GM23338 (cell line): ENCODE results near the gene PRSS27. TPM values are rescaled to one million over a fixed set of nuclear protein-coding genes. Genes with fewer than 3 reads are reported as not detected.

Experiments
- ATAC-seq: fragments of 200-7000 bp; cut with Tn5 transposase; 3 replicates; pipeline ENCODE4 v1.9.1; 2020
- DNase-seq: peaks from one replicate; pipeline ENCODE4 v3.0.0-alpha.2; 2015; ENCODE audit warnings: low spot score
- H2AFZ ChIP-seq: fragments of 200-600 bp; sonication (generic); 2 replicates; pipeline ENCODE4 v1.8.0; 2016; ENCODE audit warnings: antibody characterized with exemption, mild to moderate bottlenecking, moderate library complexity
- H3F3A ChIP-seq: fragments of 200-600 bp; sonication (generic); replicated peaks from 2 replicates; pipeline ENCODE4 v1.8.0; 2017; ENCODE audit warnings: antibody characterized with exemption, mixed run types, low read depth
- H3K27ac ChIP-seq: fragments of 200-600 bp; sonication (generic); 2 replicates; pipeline ENCODE4 v1.6.1; 2016; ENCODE audit warnings: low read depth
- H3K27me3 ChIP-seq: fragments of 200-600 bp; sonication (generic); 2 replicates; pipeline ENCODE4 v1.8.0; 2016; ENCODE audit warnings: mild to moderate bottlenecking, mixed run types, moderate library complexity; ENCODE audit not compliant: insufficient read depth
- H3K36me3 ChIP-seq: fragments of 200-600 bp; sonication (generic); 2 replicates; pipeline ENCODE4 v1.8.0; 2016; ENCODE audit warnings: mild to moderate bottlenecking; ENCODE audit not compliant: insufficient read depth
- H3K4me1 ChIP-seq: fragments of 200-600 bp; sonication (generic); 2 replicates; pipeline ENCODE4 v1.8.0; 2016; ENCODE audit warnings: mild to moderate bottlenecking, moderate library complexity; ENCODE audit not compliant: insufficient read depth
- H3K4me2 ChIP-seq: fragments of 200-600 bp; sonication (generic); 2 replicates; pipeline ENCODE4 v1.7.1; 2017; ENCODE audit warnings: mixed run types
- H3K4me3 ChIP-seq: fragments of 200-600 bp; sonication (generic); 2 replicates; pipeline ENCODE4 v1.6.1; 2016; ENCODE audit warnings: mixed run types
- H3K79me2 ChIP-seq: fragments of 200-600 bp; sonication (generic); replicated peaks from 2 replicates; pipeline ENCODE4 v1.8.0; 2017; ENCODE audit warnings: mild to moderate bottlenecking; ENCODE audit not compliant: insufficient read depth
- H3K9me2 ChIP-seq: fragments of 200-600 bp; sonication (generic); 2 replicates; pipeline ENCODE4 v1.8.0; 2017; ENCODE audit not compliant: insufficient read depth
- H4K20me1 ChIP-seq: fragments of 200-600 bp; sonication (generic); replicated peaks from 2 replicates; pipeline ENCODE4 v1.8.0; 2017; ENCODE audit warnings: mild to moderate bottlenecking; ENCODE audit not compliant: insufficient read depth
- H3K27ac Mint-ChIP-seq: 2 replicates; pipeline ENCODE4 v1.8.0; 2020; ENCODE audit warnings: inconsistent platforms, mild to moderate bottlenecking, moderate library complexity, mixed read lengths
- H3K27me3 Mint-ChIP-seq: 3 replicates; pipeline ENCODE4 v1.8.0; 2022; ENCODE audit warnings: low read depth, mild to moderate bottlenecking, moderate library complexity, mixed read lengths, inconsistent platforms; ENCODE audit not compliant: insufficient read depth, poor library complexity
- H3K36me3 Mint-ChIP-seq: 3 replicates; pipeline ENCODE4 v1.8.0; 2021; ENCODE audit warnings: low read depth, mild to moderate bottlenecking, inconsistent platforms, moderate library complexity, mixed read lengths
- H3K4me1 Mint-ChIP-seq: 3 replicates; pipeline ENCODE4 v1.8.0; 2020; ENCODE audit warnings: mild to moderate bottlenecking, inconsistent platforms, mixed read lengths
- H3K4me3 Mint-ChIP-seq: 3 replicates; pipeline ENCODE4 v1.8.0; 2021; ENCODE audit warnings: moderate library complexity, mild to moderate bottlenecking, inconsistent platforms, mixed read lengths
- H3K9me3 Mint-ChIP-seq: 3 replicates; pipeline ENCODE4 v1.8.0; 2020; ENCODE audit warnings: moderate library complexity, mild to moderate bottlenecking, inconsistent platforms, mixed read lengths
- CREB1 ChIP-seq: fragments of 250-450 bp; sonication (Bioruptor Pico); IDR thresholded peaks from 2 replicates; pipeline ENCODE4 v1.5.0; 2020; ENCODE audit warnings: low read depth, mild to moderate bottlenecking, moderate library complexity
- CTCF ChIP-seq, 2 experiments: fragments of 200-600 bp in 1 of 2; sonication (generic) in 1 of 2; conservative IDR thresholded peaks; 2 replicates each; pipeline versions ENCODE4 v1.5.1 to v1.6.1; 2016 to 2017; ENCODE audit warnings: antibody characterized with exemption in 2 of 2, low read depth in 2 of 2, mild to moderate bottlenecking in 2 of 2, moderate library complexity in 1 of 2
- ETS1 ChIP-seq: IDR thresholded peaks from 2 replicates; pipeline ENCODE4 v1.6.1; 2016; ENCODE audit warnings: antibody characterized with exemption
- EZH2 ChIP-seq: fragments of 200-600 bp; sonication (generic); IDR thresholded peaks from one replicate; pipeline ENCODE4 v1.8.0; 2017; ENCODE audit warnings: antibody characterized with exemption, mild to moderate bottlenecking, low read depth; ENCODE audit not compliant: unreplicated experiment
- EZH2phosphoT487 ChIP-seq: fragments of 200-600 bp; sonication (generic); IDR thresholded peaks from one replicate; pipeline ENCODE4 v1.8.1; 2018; ENCODE audit warnings: antibody characterized with exemption; ENCODE audit not compliant: unreplicated experiment
- JUNB ChIP-seq: IDR thresholded peaks from one replicate; pipeline ENCODE4 v1.6.1; 2016; ENCODE audit warnings: antibody characterized with exemption; ENCODE audit not compliant: unreplicated experiment
- NANOG ChIP-seq: IDR thresholded peaks from 2 replicates; pipeline ENCODE4 v1.6.1; 2016; ENCODE audit warnings: antibody characterized with exemption, borderline replicate concordance
- POLR2AphosphoS5 ChIP-seq: IDR thresholded peaks from 2 replicates; pipeline ENCODE4 v1.6.1; 2016; ENCODE audit warnings: antibody characterized with exemption, low read depth
- STAT1 ChIP-seq: IDR thresholded peaks from one replicate; pipeline ENCODE4 v1.6.1; 2016; ENCODE audit warnings: antibody characterized with exemption; ENCODE audit not compliant: unreplicated experiment
- ZNF114 ChIP-seq: fragments of 250-450 bp; sonication (Bioruptor Pico); IDR thresholded peaks from 2 replicates; pipeline ENCODE4 v1.5.0; 2020; ENCODE audit warnings: mild to moderate bottlenecking, moderate library complexity
- polyA plus RNA-seq: library from polyadenylated mRNA; unstranded; fragments of >200 nt; fragmentation: Nextera tagmentation; extraction: Ambion mirVana; gene quantifications from 2 replicates; pipeline ENCODE4 v1.2.1, GENCODE V29; 2016
- total RNA-seq: library from RNA; depleted of rRNA; stranded (reverse); fragments of >200 nt; shearing (Covaris generic); gene quantifications from 2 replicates; pipeline ENCODE4 v1.2.3, GENCODE V29; 2014
- TF ChIP-seq, protein P1 (sequence below): fragments of 250-450 bp; sonication (Bioruptor Pico); IDR thresholded peaks from 2 replicates; pipeline ENCODE4 v1.5.0; 2020; ENCODE audit warnings: mild to moderate bottlenecking, moderate library complexity
- TF ChIP-seq, protein P2 (sequence below): IDR thresholded peaks from one replicate; pipeline ENCODE4 v1.6.1; 2018; ENCODE audit warnings: antibody characterized with exemption; ENCODE audit not compliant: unreplicated experiment

The PRSS27 gene
- total and polyA plus RNA-seq, 2 experiments from 2014 or later: 0.73 to 1.6 TPM

DNA sequence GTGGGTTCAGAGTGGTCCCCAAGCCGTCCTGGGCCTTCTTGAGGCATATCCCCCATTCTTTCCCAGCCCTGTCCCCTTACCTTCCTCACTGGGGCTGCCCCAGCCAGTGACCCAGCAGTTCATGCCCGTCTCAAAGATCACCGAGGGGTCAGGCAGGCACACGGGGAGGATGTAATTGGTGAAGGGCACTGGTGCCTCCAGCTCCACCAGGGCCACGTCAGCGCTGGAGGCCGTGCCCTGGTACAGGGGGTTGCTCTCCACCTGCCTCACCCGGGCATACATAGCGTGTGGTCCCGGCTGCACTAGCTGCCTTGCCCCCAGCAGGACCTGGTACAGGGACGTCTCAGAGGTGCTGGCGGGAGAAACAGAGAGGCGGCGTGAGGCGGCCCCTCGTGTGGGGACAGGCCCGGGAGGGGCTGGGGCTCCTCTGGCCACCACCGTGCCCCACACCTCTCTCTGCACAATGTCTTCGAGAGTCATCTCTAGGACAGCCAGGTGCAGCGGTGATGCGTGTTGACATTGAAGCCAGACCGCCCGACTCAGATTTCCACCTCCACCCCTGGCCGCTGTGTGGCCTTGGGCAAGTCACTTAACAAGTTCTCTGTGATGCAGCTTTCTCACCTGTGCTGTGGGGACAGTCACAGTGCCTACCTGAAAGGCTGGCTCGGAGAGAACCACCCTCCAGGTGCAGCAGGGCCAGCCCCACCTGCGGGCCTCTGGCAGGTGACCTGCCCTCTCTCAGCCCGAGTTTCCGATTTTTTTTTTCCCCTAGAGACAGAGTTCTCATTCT is 5.8 kb downstream of the PRSS27 start (continued):
- TF ChIP-seq EZH2 (no peak), CREB1 (CRISPR knock-in tag) (no peak)
- TF ChIP-seq, protein P1, sequence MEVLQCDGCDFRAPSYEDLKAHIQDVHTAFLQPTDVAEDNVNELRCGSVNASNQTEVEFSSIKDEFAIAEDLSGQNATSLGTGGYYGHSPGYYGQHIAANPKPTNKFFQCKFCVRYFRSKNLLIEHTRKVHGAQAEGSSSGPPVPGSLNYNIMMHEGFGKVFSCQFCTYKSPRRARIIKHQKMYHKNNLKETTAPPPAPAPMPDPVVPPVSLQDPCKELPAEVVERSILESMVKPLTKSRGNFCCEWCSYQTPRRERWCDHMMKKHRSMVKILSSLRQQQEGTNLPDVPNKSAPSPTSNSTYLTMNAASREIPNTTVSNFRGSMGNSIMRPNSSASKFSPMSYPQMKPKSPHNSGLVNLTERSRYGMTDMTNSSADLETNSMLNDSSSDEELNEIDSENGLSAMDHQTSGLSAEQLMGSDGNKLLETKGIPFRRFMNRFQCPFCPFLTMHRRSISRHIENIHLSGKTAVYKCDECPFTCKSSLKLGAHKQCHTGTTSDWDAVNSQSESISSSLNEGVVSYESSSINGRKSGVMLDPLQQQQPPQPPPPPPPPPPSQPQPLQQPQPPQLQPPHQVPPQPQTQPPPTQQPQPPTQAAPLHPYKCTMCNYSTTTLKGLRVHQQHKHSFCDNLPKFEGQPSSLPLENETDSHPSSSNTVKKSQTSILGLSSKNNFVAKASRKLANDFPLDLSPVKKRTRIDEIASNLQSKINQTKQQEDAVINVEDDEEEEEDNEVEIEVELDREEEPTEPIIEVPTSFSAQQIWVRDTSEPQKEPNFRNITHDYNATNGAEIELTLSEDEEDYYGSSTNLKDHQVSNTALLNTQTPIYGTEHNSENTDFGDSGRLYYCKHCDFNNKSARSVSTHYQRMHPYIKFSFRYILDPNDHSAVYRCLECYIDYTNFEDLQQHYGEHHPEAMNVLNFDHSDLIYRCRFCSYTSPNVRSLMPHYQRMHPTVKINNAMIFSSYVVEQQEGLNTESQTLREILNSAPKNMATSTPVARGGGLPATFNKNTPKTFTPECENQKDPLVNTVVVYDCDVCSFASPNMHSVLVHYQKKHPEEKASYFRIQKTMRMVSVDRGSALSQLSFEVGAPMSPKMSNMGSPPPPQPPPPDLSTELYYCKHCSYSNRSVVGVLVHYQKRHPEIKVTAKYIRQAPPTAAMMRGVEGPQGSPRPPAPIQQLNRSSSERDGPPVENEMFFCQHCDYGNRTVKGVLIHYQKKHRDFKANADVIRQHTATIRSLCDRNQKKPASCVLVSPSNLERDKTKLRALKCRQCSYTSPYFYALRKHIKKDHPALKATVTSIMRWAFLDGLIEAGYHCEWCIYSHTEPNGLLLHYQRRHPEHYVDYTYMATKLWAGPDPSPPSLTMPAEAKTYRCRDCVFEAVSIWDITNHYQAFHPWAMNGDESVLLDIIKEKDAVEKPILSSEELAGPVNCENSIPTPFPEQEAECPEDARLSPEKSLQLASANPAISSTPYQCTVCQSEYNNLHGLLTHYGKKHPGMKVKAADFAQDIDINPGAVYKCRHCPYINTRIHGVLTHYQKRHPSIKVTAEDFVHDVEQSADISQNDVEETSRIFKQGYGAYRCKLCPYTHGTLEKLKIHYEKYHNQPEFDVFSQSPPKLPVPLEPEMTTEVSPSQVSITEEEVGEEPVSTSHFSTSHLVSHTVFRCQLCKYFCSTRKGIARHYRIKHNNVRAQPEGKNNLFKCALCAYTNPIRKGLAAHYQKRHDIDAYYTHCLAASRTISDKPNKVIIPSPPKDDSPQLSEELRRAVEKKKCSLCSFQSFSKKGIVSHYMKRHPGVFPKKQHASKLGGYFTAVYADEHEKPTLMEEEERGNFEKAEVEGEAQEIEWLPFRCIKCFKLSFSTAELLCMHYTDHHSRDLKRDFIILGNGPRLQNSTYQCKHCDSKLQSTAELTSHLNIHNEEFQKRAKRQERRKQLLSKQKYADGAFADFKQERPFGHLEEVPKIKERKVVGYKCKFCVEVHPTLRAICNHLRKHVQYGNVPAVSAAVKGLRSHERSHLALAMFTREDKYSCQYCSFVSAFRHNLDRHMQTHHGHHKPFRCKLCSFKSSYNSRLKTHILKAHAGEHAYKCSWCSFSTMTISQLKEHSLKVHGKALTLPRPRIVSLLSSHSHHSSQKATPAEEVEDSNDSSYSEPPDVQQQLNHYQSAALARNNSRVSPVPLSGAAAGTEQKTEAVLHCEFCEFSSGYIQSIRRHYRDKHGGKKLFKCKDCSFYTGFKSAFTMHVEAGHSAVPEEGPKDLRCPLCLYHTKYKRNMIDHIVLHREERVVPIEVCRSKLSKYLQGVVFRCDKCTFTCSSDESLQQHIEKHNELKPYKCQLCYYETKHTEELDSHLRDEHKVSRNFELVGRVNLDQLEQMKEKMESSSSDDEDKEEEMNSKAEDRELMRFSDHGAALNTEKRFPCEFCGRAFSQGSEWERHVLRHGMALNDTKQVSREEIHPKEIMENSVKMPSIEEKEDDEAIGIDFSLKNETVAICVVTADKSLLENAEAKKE (CRISPR knock-in tag): no peak

GRCh38 chr16:2713523-2713922 is 6.5 kb downstream of the PRSS27 start:
- peaks cover under 1% of the 10 kb centered on the region for H3K36me3 Mint-ChIP-seq
- Histone ChIP-seq H3K27me3 (no peaks in the 10 kb centered on the region), H4K20me1 (no peaks in the 10 kb centered on the region; the same call in 1 of the 2 replicates), H3K36me3 (no peaks in the 10 kb centered on the region), H3K79me2 (no peaks in the 10 kb centered on the region), H3K4me1 (no peaks in the 10 kb centered on the region), H2AFZ (no peak overlapping the region), H3K27ac (no peak overlapping the region), H3K4me2 (no peak overlapping the region), H3K4me3 (no peak overlapping the region), H3K9me2 (no peaks in the 10 kb centered on the region), H3F3A (no peaks in the 10 kb centered on the region)
- peaks cover 7% of the 10 kb centered on the region; the same call in 2 of the 3 replicates for H3K4me1 Mint-ChIP-seq
- H3K27ac Mint-ChIP-seq: no peak overlapping the region
- no peaks in the 10 kb centered on the region for H3K9me3 Mint-ChIP-seq
- H3K4me3 Mint-ChIP-seq: no peak overlapping the region; the same call in 2 of the 3 replicates
- ATAC-seq: no peak
- no peak for DNase-seq
- peaks cover 20% of the 10 kb centered on the region for H3K27me3 Mint-ChIP-seq
- TF ChIP-seq POLR2AphosphoS5: no peak
- TF ChIP-seq STAT1: no peak
- no peak for TF ChIP-seq NANOG
- TF ChIP-seq, protein P2, sequence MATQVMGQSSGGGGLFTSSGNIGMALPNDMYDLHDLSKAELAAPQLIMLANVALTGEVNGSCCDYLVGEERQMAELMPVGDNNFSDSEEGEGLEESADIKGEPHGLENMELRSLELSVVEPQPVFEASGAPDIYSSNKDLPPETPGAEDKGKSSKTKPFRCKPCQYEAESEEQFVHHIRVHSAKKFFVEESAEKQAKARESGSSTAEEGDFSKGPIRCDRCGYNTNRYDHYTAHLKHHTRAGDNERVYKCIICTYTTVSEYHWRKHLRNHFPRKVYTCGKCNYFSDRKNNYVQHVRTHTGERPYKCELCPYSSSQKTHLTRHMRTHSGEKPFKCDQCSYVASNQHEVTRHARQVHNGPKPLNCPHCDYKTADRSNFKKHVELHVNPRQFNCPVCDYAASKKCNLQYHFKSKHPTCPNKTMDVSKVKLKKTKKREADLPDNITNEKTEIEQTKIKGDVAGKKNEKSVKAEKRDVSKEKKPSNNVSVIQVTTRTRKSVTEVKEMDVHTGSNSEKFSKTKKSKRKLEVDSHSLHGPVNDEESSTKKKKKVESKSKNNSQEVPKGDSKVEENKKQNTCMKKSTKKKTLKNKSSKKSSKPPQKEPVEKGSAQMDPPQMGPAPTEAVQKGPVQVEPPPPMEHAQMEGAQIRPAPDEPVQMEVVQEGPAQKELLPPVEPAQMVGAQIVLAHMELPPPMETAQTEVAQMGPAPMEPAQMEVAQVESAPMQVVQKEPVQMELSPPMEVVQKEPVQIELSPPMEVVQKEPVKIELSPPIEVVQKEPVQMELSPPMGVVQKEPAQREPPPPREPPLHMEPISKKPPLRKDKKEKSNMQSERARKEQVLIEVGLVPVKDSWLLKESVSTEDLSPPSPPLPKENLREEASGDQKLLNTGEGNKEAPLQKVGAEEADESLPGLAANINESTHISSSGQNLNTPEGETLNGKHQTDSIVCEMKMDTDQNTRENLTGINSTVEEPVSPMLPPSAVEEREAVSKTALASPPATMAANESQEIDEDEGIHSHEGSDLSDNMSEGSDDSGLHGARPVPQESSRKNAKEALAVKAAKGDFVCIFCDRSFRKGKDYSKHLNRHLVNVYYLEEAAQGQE: no peak
- TF ChIP-seq JUNB: no peak
- TF ChIP-seq CTCF (conservative IDR thresholded peaks at IDR 0.05; ENCODE audit: low read depth in 2 of 2): no peak
- TF ChIP-seq ZNF114: no peak
- TF ChIP-seq EZH2phosphoT487: no peak
- no peak for TF ChIP-seq ETS1
- no peak for TF ChIP-seq EZH2
- TF ChIP-seq CREB1 (CRISPR knock-in tag): no peak
